ENCODE results near the gene HIRA. TPM values are rescaled to one million over a fixed set of nuclear protein-coding genes. Genes with fewer than 3 reads are reported as not detected.

HIRA gene
- total RNA-seq, 2 donors from 2014 or later = 10.6 to 12.9 TPM

- intact Hi-C loops (cut with DNase I) = no loop called here
- peaks cover 0 to 2% of the 10 kb centered on the region in 2 donors for H3K36me3 ChIP-seq (replicated peaks in 1 of 2; ENCODE audit: insufficient read depth in 1 of 2, low read depth in 2 of 2)
- no peaks in the 10 kb centered on the region for H3K9me3 ChIP-seq
- H3K4me1 ChIP-seq = peaks cover 5% of the 10 kb centered on the region
- DNase-seq (no peak), ATAC-seq (no peak)
- 80 to 88% methylated on average over 4 of the region's 4 CpGs for WGBS, 2 donors
- H3K4me3 ChIP-seq = no peak overlapping the region
- H3K27ac ChIP-seq = no peak overlapping the region
- H3K27me3 ChIP-seq = no peaks in the 10 kb centered on the region
- TF ChIP-seq CTCF (IDR thresholded peaks at IDR 0.05) (no peak), POLR2A (IDR thresholded peaks at IDR 0.05) (no peak)
Measured at GRCh38 chr22:19412923-19413322, 18.6 kb downstream of the HIRA start.

- 84 to 92% methylated on average over 4 of the region's 4 CpGs for WGBS, 2 donors
- Histone ChIP-seq H3K27me3 (no peaks in the 10 kb centered on the region), H3K4me3 (no peak overlapping the region), H3K4me1 (peaks cover 5% of the 10 kb centered on the region), H3K9me3 (no peaks in the 10 kb centered on the region), H3K27ac (no peak overlapping the region), H3K36me3 (replicated peaks in 1 of 2; ENCODE audit: insufficient read depth in 1 of 2, low read depth in 2 of 2) (peaks cover 0 to 2% of the 10 kb centered on the region in 2 donors)
- DNase-seq = no peak
- no peak for ATAC-seq
- intact Hi-C loops (cut with DNase I) = no loop called here
- TF ChIP-seq CTCF (IDR thresholded peaks at IDR 0.05) = no peak
- no peak for TF ChIP-seq POLR2A (IDR thresholded peaks at IDR 0.05)
Measured at GRCh38 chr22:19412478-19412877, 19.1 kb downstream of the HIRA start.

DNA sequence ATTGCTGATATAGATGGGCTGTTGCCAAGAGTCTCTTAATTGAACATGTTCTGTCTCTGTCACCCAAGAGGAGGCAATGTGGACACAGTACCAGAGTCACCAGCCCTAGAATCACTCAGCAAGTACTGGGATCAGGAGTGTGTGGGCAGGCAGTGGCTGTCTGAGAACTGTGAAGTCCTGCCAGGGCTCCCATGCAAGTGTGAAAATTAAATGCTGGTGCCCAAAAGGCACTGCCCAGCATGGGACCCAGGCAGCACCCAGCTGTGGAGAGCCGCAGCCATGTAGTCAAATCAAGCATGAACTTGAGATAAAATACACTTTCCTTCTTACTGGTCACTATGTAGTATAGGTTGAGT lies 19.9 kb downstream of the HIRA start:
- no peak overlapping the region for H3K4me3 ChIP-seq
- TF ChIP-seq POLR2A (IDR thresholded peaks at IDR 0.05) (no peak), CTCF (IDR thresholded peaks at IDR 0.05) (no peak)
- peaks cover 0 to 2% of the 10 kb centered on the region in 2 donors for H3K36me3 ChIP-seq (replicated peaks in 1 of 2; ENCODE audit: insufficient read depth in 1 of 2, low read depth in 2 of 2)
- peaks cover 5% of the 10 kb centered on the region for H3K4me1 ChIP-seq
- no peak for DNase-seq
- H3K27me3 ChIP-seq = no peaks in the 10 kb centered on the region
- H3K9me3 ChIP-seq = no peaks in the 10 kb centered on the region
- intact Hi-C loops (cut with DNase I) = no loop called here
- WGBS, 2 donors = 100% methylated on average over 1 of the region's 1 CpG
- no peak overlapping the region for H3K27ac ChIP-seq
- no peak for ATAC-seq

DNA sequence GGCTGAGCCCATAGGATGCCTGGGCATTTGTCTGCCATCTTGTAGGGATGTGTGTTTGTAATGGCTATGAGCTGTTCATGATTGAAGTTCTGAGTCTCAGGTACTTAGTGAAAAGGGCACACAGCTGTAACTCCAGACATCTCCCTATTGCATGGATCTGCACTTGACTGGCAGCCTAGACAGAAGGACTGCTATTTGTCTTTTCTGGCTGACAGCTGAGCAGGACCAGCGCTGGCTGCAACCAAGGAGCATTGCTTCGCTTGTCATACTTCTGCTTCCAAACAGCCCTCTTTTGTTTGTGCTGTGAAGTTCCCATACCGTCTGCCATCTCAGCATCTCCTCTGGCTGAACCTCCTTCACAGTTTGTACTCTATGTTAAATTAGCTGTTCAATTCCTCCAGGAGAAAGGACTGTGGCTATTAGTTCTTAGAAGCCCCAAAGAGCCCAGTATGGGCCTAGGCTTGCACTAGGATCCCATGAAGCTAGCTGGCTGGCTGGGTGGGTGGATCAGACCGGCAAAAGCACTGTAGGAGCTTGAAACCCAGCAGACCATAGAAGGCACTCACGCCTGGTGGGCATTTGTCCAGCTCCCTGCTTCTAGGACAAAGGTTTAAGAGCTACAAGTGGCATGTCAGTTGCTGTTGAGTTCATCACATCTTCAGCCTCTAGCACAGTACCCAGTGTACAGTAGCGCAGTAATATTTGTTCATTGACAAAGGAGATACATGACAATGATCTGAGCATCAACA lies 20.4 kb downstream of the HIRA start:
- WGBS, 2 donors = 91 to 99% methylated on average over 5 to 6 of the region's 6 CpGs
- intact Hi-C loops (cut with DNase I) = no loop called here
- Histone ChIP-seq H3K4me3 (no peak overlapping the region), H3K27ac (no peak overlapping the region), H3K27me3 (no peaks in the 10 kb centered on the region), H3K9me3 (no peaks in the 10 kb centered on the region), H3K4me1 (peaks cover 5% of the 10 kb centered on the region), H3K36me3 (replicated peaks in 1 of 2; ENCODE audit: insufficient read depth in 1 of 2, low read depth in 2 of 2) (peaks cover 0 to 2% of the 10 kb centered on the region in 2 donors)
- DNase-seq (no peak), ATAC-seq (no peak)
- TF ChIP-seq POLR2A (IDR thresholded peaks at IDR 0.05) (no peak), CTCF (IDR thresholded peaks at IDR 0.05) (no peak)
